Head of caudate nucleus (tissue), 42 donors: Measurements from ENCODE around the gene OPCML.

Experiments used
- DNase-seq, 42 donors: peaks; one replicate each; pipeline versions ENCODE4 v3.0.0 to v3.0.0-alpha.2; 2020 to 2021; ENCODE audit warnings: mixed read lengths in 7 of 42
- intact Hi-C: fragments of 100-400 bp; cut with DNase I; formaldehyde crosslinking; loops from one replicate; pipeline ENCODE4 v1.15.0; 2022

The OPCML gene

DNA sequence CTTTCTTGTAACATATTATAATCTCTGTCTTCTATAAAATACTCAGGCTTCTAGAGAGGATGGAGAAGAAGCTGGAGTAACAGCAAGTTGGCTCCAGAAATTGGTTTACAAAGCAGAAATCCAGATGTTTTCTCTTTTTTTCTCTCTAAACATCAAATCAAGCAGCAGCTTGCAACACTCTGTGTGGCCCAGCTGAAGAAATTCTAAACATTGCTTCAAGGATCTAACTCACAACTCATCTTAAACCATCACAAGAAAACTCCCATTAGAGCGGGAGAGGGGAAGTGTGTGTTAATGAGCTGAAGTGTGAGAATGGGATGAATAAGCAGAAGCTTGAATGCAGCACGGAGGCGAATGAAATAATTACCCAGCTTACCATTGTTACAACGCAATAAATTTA lies 146.5 kb downstream of the OPCML start:
- intact Hi-C loops: no loop called here
- DNase-seq: no peak

DNA sequence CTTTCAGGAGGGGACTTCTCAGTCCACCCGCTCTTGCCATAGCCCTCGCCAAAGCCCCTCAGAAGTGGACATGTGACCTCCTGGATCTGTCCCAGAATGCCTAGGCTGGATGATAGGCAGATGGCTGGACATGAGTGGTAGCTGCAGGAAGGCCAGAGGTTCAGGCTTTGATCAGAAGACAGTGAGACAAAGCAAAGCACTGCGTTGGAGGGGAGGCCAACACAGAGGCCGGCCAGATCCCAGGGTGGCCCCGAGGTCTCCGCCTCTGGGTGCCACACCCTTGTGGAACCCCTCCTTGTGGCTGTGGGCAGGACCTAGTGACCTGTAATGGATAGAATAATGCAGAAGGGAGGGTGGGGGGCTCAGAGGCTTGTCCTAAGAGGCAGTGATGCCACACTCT lies 147.6 kb downstream of the OPCML start:
- no peak for DNase-seq
- intact Hi-C loops: no loop called here

DNA sequence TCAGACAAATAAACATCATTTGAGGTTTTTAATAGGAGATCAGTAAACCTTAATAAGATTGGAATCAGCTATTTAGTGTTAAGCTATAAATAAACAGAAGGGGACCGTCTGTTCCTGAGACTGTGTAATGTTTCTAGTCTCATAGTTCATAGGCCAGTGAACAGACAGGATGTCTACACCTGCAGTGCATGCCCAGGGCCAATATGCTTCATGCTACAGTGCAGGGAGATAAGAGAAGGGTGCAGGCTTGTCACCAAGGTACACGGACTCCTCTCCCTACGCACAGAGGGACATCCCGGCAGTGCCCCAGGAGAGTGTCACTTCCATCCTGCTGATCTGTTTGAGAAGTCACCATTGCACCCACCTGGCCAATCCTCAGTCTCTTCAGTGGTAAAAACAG lies 148.6 kb downstream of the OPCML start:
- intact Hi-C loops: no loop called here
- no peak for DNase-seq

DNA sequence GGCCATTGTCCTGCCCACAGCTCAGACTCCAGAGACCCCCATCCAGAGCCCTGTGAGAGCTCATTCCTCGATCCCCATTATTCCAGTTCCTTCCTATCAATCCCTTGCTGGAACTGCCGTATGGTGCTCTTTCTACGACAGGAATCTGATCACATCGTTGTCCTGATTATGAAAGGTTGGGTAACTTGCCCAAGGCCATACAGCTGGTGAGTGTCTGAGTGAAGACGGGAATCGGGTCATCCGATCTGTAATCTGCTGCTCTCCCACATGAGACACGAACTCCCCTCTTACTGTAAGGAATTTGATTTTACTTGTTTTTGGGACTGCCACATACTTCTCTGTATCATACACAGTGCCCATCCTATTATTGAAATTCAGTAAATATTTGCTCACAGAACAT lies 149.1 kb downstream of the OPCML start:
- no peak for DNase-seq
- intact Hi-C loops: no loop called here

DNA sequence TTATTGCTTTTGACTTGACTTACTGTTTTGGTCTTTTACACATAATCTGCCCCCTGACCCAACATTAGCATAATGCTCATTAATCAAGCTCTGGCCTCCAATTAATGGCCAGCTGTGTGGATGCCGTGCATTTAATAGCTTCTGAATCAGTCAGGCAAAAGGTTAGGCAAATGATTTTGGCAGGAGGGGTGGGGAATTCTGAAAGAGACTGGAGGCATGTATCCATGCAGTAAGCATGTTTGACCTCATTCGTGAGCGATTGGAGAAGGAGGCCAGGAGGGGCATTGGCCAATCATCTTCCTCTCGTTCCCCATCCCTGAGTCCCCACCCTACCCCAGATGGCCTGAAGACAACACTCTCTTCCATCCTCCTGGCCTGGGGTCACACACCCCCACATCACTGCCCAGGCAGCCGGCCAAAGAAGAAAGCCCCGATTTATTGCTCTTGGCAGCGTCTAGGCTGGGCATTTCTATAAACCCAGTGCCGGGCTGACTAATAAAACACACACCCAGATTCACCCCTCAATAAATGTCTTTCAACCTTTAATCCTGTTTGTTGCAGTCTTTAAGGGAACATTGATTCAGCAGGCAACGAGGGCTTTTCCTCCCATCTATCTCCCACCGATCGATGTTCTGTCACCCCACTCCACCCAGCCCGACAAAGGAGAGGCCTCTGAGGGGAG lies 150.0 kb downstream of the OPCML start:
- peak in 14 of 42 donors; percentile 12 to 67 (median 28) for DNase-seq
- intact Hi-C loops: no loop called here

DNA sequence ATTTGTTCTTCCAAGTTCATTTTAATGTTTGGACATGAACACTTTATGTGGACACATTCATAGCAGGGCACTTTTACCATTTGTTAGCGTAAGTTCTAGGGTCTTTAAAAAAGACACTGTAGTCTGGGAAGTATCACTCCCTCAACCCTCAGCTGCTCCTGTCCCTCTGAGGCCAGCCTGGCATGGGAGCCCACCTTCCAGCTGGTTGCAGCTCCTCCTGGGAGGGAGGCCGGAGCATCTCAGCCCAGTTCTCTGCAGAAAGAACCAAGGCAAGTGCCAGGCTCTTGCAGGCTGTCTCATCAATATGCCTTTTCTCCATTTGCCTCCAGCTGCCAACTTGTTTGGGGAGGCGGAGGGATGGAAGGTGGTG lies 150.6 kb downstream of the OPCML start:
- DNase-seq: peak in 8 of 42 donors; percentile 8 to 33 (median 24)
- intact Hi-C loops: no loop called here

DNA sequence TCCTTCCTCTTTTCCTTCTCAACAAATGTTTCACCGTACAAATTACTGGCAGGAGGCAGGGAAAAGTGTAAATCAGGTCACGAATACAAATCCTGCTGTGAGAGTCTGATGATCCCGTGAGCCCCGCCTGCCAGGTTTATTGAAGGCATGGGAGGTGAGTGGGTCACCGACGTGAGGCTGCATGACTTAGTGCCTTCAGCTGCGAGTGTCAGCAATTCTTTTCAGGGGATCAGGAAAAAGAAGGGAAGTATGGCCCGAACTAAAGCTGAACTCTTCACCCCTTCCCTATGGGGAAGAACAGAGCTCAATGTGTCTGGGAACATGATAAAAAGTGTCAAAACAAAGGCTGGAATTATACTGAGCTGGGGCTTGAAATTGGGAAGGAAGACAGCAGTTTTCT lies 166.2 kb downstream of the OPCML start:
- intact Hi-C loops: no loop called here
- peak in 3 of 42 donors; percentile 13 to 43 (median 22) for DNase-seq

DNA sequence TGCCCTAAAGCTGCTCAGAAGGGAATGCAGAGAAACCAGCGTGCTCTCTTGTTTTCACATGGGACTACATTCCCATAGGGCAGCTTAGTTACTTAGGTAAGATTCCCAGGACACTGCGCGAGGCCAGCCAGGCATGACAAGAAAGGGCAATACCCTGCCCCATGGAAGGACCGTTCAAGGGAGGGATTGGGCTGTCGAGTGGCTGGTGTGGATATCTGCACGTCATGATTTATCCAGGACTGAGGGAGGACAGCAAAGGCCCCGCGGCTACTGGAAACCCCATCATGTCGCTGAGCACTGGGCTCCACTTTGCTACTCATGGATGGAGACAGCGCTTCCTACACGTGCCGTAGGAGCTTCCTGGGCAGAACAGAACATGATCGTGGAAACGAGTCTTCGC lies 169.4 kb downstream of the OPCML start:
- intact Hi-C loops: no loop called here
- no peak for DNase-seq

DNA sequence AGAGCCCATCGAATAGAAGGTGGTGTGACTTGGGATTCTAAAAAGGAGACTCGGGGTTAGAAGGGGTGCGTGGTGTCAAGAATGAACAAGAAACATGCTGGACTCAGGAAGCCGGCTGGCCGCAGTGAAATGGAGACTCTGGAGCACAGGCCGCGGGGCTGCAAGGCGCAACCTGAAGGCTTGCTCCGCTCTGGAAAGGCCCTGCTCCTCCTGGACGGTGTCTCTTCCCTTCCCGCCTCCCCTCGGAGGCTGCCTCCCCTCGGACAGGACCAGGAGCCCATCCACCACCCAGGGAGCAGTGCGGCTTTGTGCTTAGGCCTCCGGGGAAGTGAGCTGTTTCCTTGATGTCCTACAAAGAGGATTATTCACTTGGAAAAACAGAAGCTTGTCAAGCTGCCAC lies 170.1 kb downstream of the OPCML start:
- no peak for DNase-seq
- intact Hi-C loops: no loop called here

DNA sequence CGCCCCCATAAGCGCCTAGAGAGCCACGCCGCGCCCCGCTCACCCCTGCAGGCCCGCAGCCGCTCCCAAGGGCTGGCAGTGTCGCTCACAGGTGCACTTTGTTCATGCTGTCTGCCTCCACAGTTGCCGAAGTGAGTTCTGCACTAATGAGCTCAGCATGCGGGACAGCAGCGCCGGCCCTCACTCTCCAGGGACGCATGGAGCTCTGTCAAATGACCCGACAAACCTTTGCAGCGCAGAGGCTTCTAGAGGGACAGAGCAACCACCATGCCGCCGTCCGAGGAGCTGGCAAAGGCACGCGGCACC lies 170.7 kb downstream of the OPCML start:
- intact Hi-C loops: no loop called here
- no peak for DNase-seq

DNA sequence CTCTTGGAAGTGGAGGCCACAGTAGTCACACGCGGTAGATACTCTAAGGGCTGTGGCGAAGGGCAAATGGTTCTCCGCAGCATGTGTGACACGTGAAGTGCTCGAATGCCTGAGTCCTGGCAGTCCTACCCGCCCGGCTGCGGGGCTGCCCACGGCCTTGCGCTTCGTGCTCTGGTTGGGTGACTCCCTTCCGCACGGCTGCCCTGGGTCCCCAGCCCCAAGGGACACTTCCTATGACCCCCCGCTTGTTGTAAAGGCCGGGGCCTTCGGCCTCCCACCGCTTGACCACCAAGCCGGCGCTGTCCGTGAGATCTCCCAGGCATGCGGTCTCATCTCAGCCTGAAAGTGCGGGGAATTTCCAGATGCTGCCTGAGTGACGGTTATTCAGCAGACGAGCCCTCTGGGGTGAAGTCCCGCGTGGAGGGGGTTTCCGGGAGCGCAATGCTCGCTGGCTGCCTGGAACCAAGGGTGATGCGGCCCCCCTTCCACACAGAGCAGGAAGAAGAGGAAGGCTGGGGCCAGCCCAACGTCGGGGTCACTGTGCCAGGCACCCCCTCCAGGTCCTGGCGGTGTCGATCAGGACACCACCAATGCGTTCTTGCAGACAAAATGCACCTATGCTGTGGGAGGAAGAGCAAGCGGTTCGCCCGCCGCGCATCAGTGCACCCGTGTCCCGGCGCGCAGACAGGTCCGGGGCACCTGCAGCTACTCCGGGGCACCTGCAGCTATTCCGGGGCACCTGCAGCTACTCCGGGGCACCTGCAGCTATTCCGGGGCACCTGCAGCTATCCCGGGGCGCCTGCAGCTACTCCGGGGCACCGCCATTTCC lies 171.2 kb downstream of the OPCML start:
- no peak for DNase-seq
- intact Hi-C loops: no loop called here

DNA sequence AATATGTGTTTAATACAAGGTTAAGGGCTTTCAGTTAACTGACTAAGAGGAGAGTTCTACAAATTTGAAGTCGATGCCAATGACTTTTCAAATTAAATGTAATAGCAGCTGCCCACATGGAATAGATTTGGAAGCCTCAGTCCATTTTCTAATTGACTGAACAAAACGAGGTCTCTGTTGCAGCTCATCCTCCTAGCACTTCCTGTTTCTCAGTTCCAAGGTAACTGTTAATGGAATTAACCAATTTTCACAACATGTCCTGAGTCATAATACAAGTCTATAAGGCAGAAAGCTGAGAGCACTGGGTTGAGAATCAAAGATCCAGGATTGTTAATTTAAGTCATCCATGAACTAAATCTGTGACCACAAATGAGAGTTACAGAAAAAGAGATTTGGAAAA lies 177.2 kb downstream of the OPCML start:
- intact Hi-C loops: no loop called here

DNA sequence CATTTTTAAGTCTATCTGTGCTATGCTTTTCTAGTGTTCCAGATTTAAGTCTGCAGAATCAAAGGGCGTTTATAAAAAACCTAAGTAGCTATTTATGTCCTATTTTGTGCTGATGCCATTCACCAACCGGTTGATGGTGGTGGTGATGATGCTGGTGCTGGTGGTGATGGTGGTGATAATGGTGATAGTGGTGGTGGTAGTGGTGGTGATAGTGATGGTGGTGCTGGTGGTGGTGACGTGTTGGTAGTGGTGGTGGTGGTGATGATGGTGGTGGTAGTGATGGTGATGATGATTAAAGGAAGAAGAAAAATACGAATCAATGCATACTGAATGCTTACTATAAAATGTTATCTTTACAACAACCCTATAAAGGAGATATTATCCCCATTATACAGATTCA lies 178.2 kb downstream of the OPCML start:
- DNase-seq: no peak
- intact Hi-C loops: no loop called here

More for the DNA sequence above, 177.2 kb downstream of the OPCML start:
- DNase-seq: no peak

DNA sequence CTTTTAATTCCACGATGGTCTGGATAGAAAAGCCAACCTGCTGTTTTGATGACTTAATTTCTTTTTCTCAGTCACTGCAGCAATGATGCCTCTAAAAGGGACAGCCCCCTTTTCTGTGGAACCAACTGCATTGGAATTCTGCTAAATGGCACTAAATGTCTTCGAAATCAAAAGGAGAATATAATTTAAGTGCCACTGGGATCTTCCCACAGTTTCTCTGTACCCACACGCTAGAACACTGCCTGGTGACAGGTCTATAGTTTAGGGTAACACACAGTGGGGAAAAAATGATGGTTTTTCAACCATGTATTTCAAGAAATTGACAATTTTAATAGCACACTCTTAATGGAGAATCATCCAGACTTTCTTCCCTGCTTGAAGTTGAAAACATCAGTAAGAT lies 182.3 kb downstream of the OPCML start:
- DNase-seq: peak in 7 of 42 donors; percentile 13 to 62 (median 31)
- intact Hi-C loops: no loop called here

DNA sequence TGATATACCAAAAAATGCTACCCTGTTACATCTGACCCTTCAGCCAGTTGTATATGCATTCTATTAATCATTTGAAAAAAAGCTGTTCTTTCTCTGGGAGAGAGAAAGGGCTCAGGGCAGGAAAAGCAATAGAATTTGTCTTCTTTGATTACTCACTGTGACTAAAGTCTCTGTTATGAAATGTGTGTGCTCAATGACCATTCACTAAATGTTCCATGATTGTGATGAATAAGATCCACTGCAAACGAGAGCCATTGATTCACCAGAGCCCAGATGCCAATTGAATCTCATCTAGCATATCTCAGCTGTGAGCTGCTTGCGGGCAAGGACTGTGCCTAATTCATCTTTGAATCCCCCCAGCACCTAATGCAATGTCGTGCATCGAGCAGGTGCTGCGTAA lies 184.3 kb downstream of the OPCML start:
- intact Hi-C loops: no loop called here
- no peak for DNase-seq

DNA sequence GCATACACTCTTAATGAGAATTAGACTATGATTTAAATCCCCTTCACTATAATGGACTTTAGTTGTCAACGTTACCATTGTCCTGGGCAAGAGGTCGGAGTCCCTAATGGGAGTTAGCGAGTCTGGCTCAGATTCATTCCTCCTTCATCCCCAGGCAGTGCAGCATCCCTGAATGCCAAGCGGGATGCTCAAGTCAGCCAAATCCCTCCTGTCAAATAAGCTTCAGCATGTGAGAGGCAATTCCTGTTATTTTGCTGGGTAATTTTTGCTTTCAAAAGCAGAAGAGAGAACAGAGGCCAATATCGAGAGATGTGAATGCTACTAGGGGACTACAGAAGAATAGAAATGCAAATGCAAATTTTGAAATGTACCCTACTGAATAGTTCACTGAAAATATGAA lies 186.2 kb downstream of the OPCML start:
- intact Hi-C loops: no loop called here
- DNase-seq: no peak

DNA sequence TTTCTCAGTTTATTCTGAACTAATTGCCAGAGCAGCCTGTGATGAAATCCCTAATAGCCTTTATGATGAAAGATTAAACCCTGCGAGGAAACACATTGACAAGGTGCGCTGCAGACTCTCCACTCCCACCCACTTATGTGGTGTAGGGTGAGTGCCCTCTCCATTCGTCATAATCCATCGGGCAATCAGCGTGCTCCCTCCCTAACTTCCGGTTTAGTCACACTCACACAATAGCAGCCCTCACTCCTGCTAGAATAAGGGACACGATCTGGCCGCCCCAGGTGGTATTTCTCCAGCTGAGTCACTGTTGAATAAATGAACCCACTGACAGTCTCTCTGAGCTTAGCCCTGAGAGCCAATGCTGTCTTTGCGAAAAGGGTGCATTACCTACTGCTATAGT lies 188.3 kb downstream of the OPCML start:
- DNase-seq: no peak
- intact Hi-C loops: no loop called here

DNA sequence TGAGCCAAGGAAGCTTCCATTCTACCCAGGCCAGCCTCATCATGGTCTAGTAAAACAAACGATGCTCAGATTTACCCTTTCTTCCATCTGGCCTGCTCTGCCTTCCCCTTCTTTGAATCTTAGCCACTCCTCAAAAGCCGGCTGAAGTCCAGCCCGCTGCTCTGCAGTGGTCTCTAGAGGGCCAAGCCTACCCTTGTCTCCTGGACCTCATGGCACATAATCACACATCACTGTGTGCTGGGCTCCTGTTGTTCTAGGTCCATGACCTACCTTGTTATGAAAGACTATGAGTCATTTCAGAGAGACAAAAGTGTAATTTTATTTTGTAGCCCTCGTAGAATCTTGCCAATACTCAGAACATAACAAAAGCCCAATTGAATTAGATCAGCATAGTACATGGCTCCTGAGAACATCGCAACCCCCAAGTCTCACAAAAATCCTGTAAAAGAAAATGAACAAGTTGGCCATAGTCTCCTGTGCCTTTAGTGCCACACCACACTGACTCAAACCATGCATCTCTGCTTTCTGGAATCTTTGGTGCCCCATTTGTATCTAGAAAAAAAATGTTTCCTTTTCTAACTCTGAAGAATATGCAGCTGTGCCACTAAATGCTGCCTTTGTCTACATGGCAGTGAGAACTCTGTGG lies 192.7 kb downstream of the OPCML start:
- peak in 3 of 42 donors; percentile 8 to 56 (median 44) for DNase-seq
- intact Hi-C loops: no loop called here

DNA sequence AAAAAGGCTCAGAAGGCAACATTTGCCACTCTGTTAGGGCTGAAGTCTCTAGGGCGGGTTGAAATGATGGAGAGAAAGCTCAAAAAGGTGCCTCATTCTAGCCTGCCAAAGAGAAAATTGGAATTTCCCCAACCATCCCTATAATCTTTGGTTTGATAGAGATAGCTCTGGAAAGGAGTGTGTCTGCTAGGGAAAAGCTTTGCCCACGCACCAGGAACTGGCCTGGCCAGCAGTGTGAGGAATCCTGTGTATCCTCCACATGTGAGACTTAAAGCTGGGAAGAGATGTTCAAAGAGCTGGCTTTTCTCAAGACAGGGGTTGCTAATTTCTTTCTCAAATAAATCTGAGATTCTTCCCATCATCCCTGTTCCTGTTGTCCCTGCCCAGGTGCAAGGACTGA lies 193.7 kb downstream of the OPCML start:
- intact Hi-C loops: no loop called here
- peak in 1 of 42 donors; percentile 27 for DNase-seq

DNA sequence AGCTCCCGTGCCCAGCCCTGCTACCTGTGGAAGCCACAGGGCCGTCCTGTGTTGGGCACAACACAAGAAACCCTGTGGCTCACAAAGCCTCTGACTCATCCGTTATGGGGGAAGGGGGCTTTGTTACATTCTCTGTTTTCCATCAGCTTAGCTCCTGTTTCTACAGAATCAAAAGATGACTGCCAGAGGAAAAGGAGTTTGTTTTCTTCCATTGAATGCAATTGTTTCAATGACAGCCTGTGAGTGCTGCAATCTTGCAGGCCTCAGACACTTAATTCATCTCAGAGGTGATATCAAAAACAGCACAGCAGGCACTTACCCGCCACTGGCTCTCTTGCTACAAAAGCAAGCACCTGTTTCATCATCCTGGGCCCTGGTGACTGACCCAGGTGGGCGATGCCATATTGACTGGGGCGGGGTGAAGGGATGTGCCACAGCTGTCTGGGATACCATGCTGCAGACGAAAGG lies 194.3 kb downstream of the OPCML start:
- intact Hi-C loops: no loop called here
- peak in 1 of 42 donors; percentile 34 for DNase-seq
